NCI-H146 treated with DMSO at 0.1 percent for 48 hours (cell line): ENCODE results near the gene SH3BP1.
"Not testable (repeated sequence)": the region's sequence is repeated elsewhere in the genome, so short reads cannot be mapped to it uniquely, and the experiment has no call there.

Experiments used
- DNase-seq: peaks from one replicate; lab custom pipeline; 2025; ENCODE audit not compliant: unreplicated experiment; lab: John Stamatoyannopoulos, UW

SH3BP1 gene

GRCh38 chr22:37656583-37656982 is 17.1 kb downstream of the SH3BP1 start:
- not testable (repeated sequence) for DNase-seq

- no peak for DNase-seq
Observed at GRCh38 chr22:37657590-37658132, 18.2 kb downstream of the SH3BP1 start.

- DNase-seq = peak; percentile 92
Observed at GRCh38 chr22:37658133-37659065, 18.9 kb downstream of the SH3BP1 start, which contains the start of gene PDXP. TSS of gene PDXP (plus strand) at chr22:37658723. CDS start at chr22:37658783, 60 bp downstream.

- DNase-seq = no peak
Observed at GRCh38 chr22:37659066-37659896, 19.8 kb downstream of the SH3BP1 start.

- no peak for DNase-seq
Observed at GRCh38 chr22:37659897-37660708, 20.6 kb downstream of the SH3BP1 start.

GRCh38 chr22:37660709-37661045 is 21.2 kb downstream of the SH3BP1 start:
- no peak for DNase-seq

GRCh38 chr22:37661160-37661924 is 21.9 kb downstream of the SH3BP1 start:
- peak; percentile 7 for DNase-seq

GRCh38 chr22:37662039-37662438 is 22.6 kb downstream of the SH3BP1 start:
- DNase-seq = no peak

GRCh38 chr22:37663521-37664140 is 24.2 kb downstream of the SH3BP1 start:
- no peak for DNase-seq

- DNase-seq = no peak
Observed at GRCh38 chr22:37664249-37665101, 25.0 kb downstream of the SH3BP1 start.

- DNase-seq = no peak
Observed at GRCh38 chr22:37665487-37665886, 26.0 kb downstream of the SH3BP1 start.

GRCh38 chr22:37669586-37669985 is 30.1 kb downstream of the SH3BP1 start:
- no peak for DNase-seq

GRCh38 chr22:37672206-37672919 is 32.9 kb downstream of the SH3BP1 start:
- DNase-seq = no peak

- no peak for DNase-seq
Observed at GRCh38 chr22:37672920-37673455, 33.5 kb downstream of the SH3BP1 start.

GRCh38 chr22:37674248-37674647 is 34.8 kb downstream of the SH3BP1 start:
- no peak for DNase-seq

- peak; percentile 1 for DNase-seq
Observed at GRCh38 chr22:37674951-37675929, 35.8 kb downstream of the SH3BP1 start, which contains the start of gene LGALS1. TSS of gene LGALS1 (plus strand) at chr22:37675636. CDS start at chr22:37675703, 67 bp downstream.
